PC-3 (cell line): ENCODE measurements around the gene MAP2. TPM values are rescaled to one million over a fixed set of nuclear protein-coding genes. Genes with fewer than 3 reads are reported as not detected.
"Not testable (repeated sequence)": the region's sequence is repeated elsewhere in the genome, so short reads cannot be mapped to it uniquely, and the experiment has no call there.

Experiments
- ATAC-seq: fragments of 200-7000 bp; cut with Tn5 transposase; 2 replicates; pipeline ENCODE4 v1.9.1; 2020; ENCODE audit warnings: mild to moderate bottlenecking, moderate library complexity
- BruUV-seq: library from RNA; stranded (reverse); fragments of 400-500 nt; replicated peaks from 2 replicates; lab custom pipeline; 2021; lab: Mats Ljungman, UMichigan
- CTCF ChIA-PET: fragments of 300-600 bp; sonication (Branson Sonifier 250); formaldehyde crosslinking; loops from one replicate; lab custom pipeline; 2022; ENCODE audit warnings: antibody characterized with exemption; lab: Charles Lee
- POLR2A ChIA-PET: fragments of 300-600 bp; sonication (Branson Sonifier 250); formaldehyde crosslinking; loops from one replicate; lab custom pipeline; 2022; ENCODE audit warnings: antibody characterized with exemption; ENCODE audit not compliant: unreplicated experiment; lab: Charles Lee
- DNase-seq: peaks from one replicate; pipeline ENCODE4 v3.0.0-alpha.2; 2015
- H2AFZ ChIP-seq: fragments of 300-600 bp; sonication (generic); 2 replicates; pipeline ENCODE4 v1.6.0; 2016; ENCODE audit warnings: antibody characterized with exemption, low read length
- H3F3A ChIP-seq: fragments of 300-600 bp; sonication (generic); one replicate; pipeline ENCODE4 v1.6.0; 2017; ENCODE audit warnings: antibody characterized with exemption, low read length, control low read depth, mild to moderate bottlenecking; ENCODE audit not compliant: unreplicated experiment
- H3K27ac ChIP-seq: fragments of 300-600 bp; sonication (generic); 2 replicates; pipeline ENCODE4 v1.5.1; 2016; ENCODE audit warnings: mild to moderate bottlenecking, low read length
- H3K27me3 ChIP-seq: fragments of 300-600 bp; sonication (generic); 2 replicates; pipeline ENCODE4 v1.6.1; 2016; ENCODE audit warnings: low read length, mixed read lengths
- H3K36me3 ChIP-seq: fragments of 300-600 bp; sonication (generic); 2 replicates; pipeline ENCODE4 v1.6.1; 2016; ENCODE audit warnings: low read depth, mixed run types, low read length, mixed read lengths
- H3K4me1 ChIP-seq: fragments of 300-600 bp; sonication (generic); 2 replicates; pipeline ENCODE4 v1.5.1; 2016; ENCODE audit warnings: low read length; ENCODE audit not compliant: insufficient read depth
- H3K4me2 ChIP-seq: fragments of 300-600 bp; sonication (generic); 2 replicates; pipeline ENCODE4 v1.6.0; 2016; ENCODE audit warnings: low read length
- H3K4me3 ChIP-seq: fragments of 300-600 bp; sonication (generic); 2 replicates; pipeline ENCODE4 v1.5.1; 2016; ENCODE audit warnings: mild to moderate bottlenecking, low read length, mixed read lengths
- H3K79me2 ChIP-seq: fragments of 300-600 bp; sonication (generic); 2 replicates; pipeline ENCODE4 v1.6.1; 2017; ENCODE audit warnings: low read length, mixed read lengths
- H3K9ac ChIP-seq: fragments of 300-600 bp; sonication (generic); 2 replicates; pipeline ENCODE4 v1.6.0; 2016; ENCODE audit warnings: mild to moderate bottlenecking, low read length
- H3K9me2 ChIP-seq: fragments of 300-600 bp; sonication (generic); replicated peaks from 2 replicates; pipeline ENCODE4 v1.6.1; 2016; ENCODE audit warnings: mixed run types, low read length, mixed read lengths
- H3K9me3 ChIP-seq: fragments of 300-600 bp; sonication (generic); 2 replicates; pipeline ENCODE4 v1.6.1; 2016; ENCODE audit warnings: low read length, mixed read lengths
- H4K20me1 ChIP-seq: fragments of 300-600 bp; sonication (generic); 2 replicates; pipeline ENCODE4 v1.6.1; 2016; ENCODE audit warnings: low read length, mixed read lengths
- CTCF ChIP-seq: fragments of 300-600 bp; sonication (generic); conservative IDR thresholded peaks from 2 replicates; pipeline ENCODE4 v1.5.1; 2017; ENCODE audit warnings: antibody characterized with exemption, low read depth, mild to moderate bottlenecking, low read length
- EZH2 ChIP-seq: fragments of 300-600 bp; sonication (generic); IDR thresholded peaks from one replicate; pipeline ENCODE4 v1.6.1; 2017; ENCODE audit warnings: antibody characterized with exemption, mild to moderate bottlenecking, low read length; ENCODE audit not compliant: unreplicated experiment
- EZH2phosphoT487 ChIP-seq: fragments of 300-600 bp; sonication (generic); IDR thresholded peaks from 2 replicates; pipeline ENCODE4 v1.6.1; 2018; ENCODE audit warnings: mild to moderate bottlenecking, antibody characterized with exemption, low read length, borderline replicate concordance
- intact Hi-C: fragments of 100-400 bp; cut with micrococcal nuclease; formaldehyde crosslinking; loops from 2 replicates; pipeline ENCODE4 v1.9.0; 2023
- total RNA-seq: library from RNA; depleted of rRNA; stranded (reverse); fragments of >200 nt; gene quantifications from 2 replicates; pipeline ENCODE4 v1.2.3, GENCODE V29; 2014

The MAP2 gene
- total RNA-seq, 1 experiment from 2014 or later: 2.1 TPM

GRCh38 chr2:209473930-209474419 is 50.1 kb downstream of the MAP2 start:
- POLR2A ChIA-PET: interaction anchor here (0.6 kb wide), 1 partner anchor 10 kb away, joined by 3 read pairs; no protein-coding TSS in a partner anchor
- intact Hi-C loops: loop anchor here (1.0 to 2.0 kb wide), 2 partner anchors 22 to 53 kb away; no protein-coding TSS in a partner anchor
- H3F3A ChIP-seq: no peaks in the 10 kb centered on the region
- no TSS peak for BruUV-seq
- no peak overlapping the region for H3K9ac ChIP-seq
- no peak overlapping the region for H2AFZ ChIP-seq
- H3K9me3 ChIP-seq: no peaks in the 10 kb centered on the region
- peak; percentile 94 for DNase-seq
- H3K36me3 ChIP-seq: no peaks in the 10 kb centered on the region
- H3K79me2 ChIP-seq: no peaks in the 10 kb centered on the region
- CTCF ChIA-PET: no interaction called here
- 0 out of 2 replicates have a peak overlapping the region, but pooled peaks have one; percentile 9 for H3K27ac ChIP-seq
- no peaks in the 10 kb centered on the region for H3K27me3 ChIP-seq
- H3K9me2 ChIP-seq: no peaks in the 10 kb centered on the region
- H4K20me1 ChIP-seq: no peaks in the 10 kb centered on the region
- ATAC-seq: peak; percentile 86
- TF ChIP-seq CTCF (no peak), EZH2 (no peak), EZH2phosphoT487 (no peak)
- H3K4me1 ChIP-seq: peaks cover 38% of the 10 kb centered on the region
- no peak overlapping the region for H3K4me3 ChIP-seq
- peak overlapping the region; percentile 42 for H3K4me2 ChIP-seq

GRCh38 chr2:209474960-209475359 is 51.1 kb downstream of the MAP2 start:
- Histone ChIP-seq H2AFZ (no peak overlapping the region), H3K4me2 (no peak overlapping the region), H3K27me3 (no peaks in the 10 kb centered on the region), H3K9ac (no peak overlapping the region), H3K4me1 (peaks cover 38% of the 10 kb centered on the region), H3K36me3 (no peaks in the 10 kb centered on the region), H3K79me2 (no peaks in the 10 kb centered on the region), H3F3A (no peaks in the 10 kb centered on the region), H3K27ac (no peak overlapping the region), H4K20me1 (no peaks in the 10 kb centered on the region), H3K9me2 (no peaks in the 10 kb centered on the region), H3K9me3 (no peaks in the 10 kb centered on the region), H3K4me3 (no peak overlapping the region)
- TF ChIP-seq CTCF: no peak
- no peak for TF ChIP-seq EZH2
- no peak for TF ChIP-seq EZH2phosphoT487
- ChIA-PET POLR2A (no interaction called here), CTCF (no interaction called here)
- intact Hi-C loops: loop anchor here (1.0 to 2.0 kb wide), 2 partner anchors 21 to 52 kb away; no protein-coding TSS in a partner anchor
- ATAC-seq (no peak), DNase-seq (no peak)
- no TSS peak for BruUV-seq

GRCh38 chr2:209476367-209477208 is 52.7 kb downstream of the MAP2 start:
- Histone ChIP-seq H3K79me2 (no peaks in the 10 kb centered on the region), H2AFZ (no peak overlapping the region), H3K9me3 (no peaks in the 10 kb centered on the region), H3K27ac (no peak overlapping the region), H3K27me3 (no peaks in the 10 kb centered on the region), H3K9me2 (no peaks in the 10 kb centered on the region), H3K9ac (no peak overlapping the region), H3K4me3 (no peak overlapping the region), H3K4me2 (no peak overlapping the region), H3K36me3 (no peaks in the 10 kb centered on the region), H3F3A (no peaks in the 10 kb centered on the region), H4K20me1 (no peaks in the 10 kb centered on the region), H3K4me1 (peaks cover 29% of the 10 kb centered on the region)
- intact Hi-C loops: no loop called here
- ChIA-PET POLR2A (no interaction called here), CTCF (no interaction called here)
- DNase-seq: no peak
- TF ChIP-seq CTCF (no peak), EZH2phosphoT487 (no peak), EZH2 (no peak)
- ATAC-seq: no peak
- no TSS peak for BruUV-seq

GRCh38 chr2:209492296-209492695 is 68.4 kb downstream of the MAP2 start:
- H3K27me3 ChIP-seq, H3K9ac ChIP-seq, H3K9me2 ChIP-seq, H3K4me3 ChIP-seq, H3K27ac ChIP-seq, H3F3A ChIP-seq, H2AFZ ChIP-seq, H3K36me3 ChIP-seq, BruUV-seq, H4K20me1 ChIP-seq, DNase-seq, H3K9me3 ChIP-seq, ATAC-seq, CTCF ChIA-PET, H3K79me2 ChIP-seq, intact Hi-C loops, POLR2A ChIA-PET, H3K4me2 ChIP-seq: not testable (repeated sequence)
- peaks cover 26% of the 10 kb centered on the region for H3K4me1 ChIP-seq
